Measurements from ENCODE around the gene PTPRD.

The PTPRD gene

GRCh38 chr9:8434621-8435020 is 2178.2 kb downstream of the PTPRD start:
- Histone ChIP-seq H3K4me3 (ENCODE audit: low read depth, low read length) (no peak overlapping the region), H3K9me3 (ENCODE audit: control insufficient read depth, insufficient read depth, low read depth, low read length) (no peaks in the 10 kb centered on the region), H3K27ac (ENCODE audit: extremely low read depth, low read depth, low read length) (no peak overlapping the region), H3K36me3 (ENCODE audit: control insufficient read depth in 2 of 2, insufficient read depth in 1 of 2, low read length in 2 of 2) (no peaks in the 10 kb centered on the region), H3K4me1 (ENCODE audit: control insufficient read depth, insufficient read depth, low read length) (no peaks in the 10 kb centered on the region)
- TF ChIP-seq ZNF600 (tag by site-specific recombination; IDR thresholded peaks at IDR 0.05) (no peak), ZSCAN23 (tag by site-specific recombination; IDR thresholded peaks at IDR 0.05) (no peak), ZNF394 (tag by site-specific recombination; IDR thresholded peaks at IDR 0.05; ENCODE audit: borderline replicate concordance) (no peak), ZNF202 (tag by site-specific recombination; IDR thresholded peaks at IDR 0.05; ENCODE audit: borderline replicate concordance) (no peak), KLF1 (tag by site-specific recombination; IDR thresholded peaks at IDR 0.05) (no peak), ZNF473 (tag by site-specific recombination; IDR thresholded peaks at IDR 0.05) (no peak), PRDM10 (tag by site-specific recombination; IDR thresholded peaks at IDR 0.05) (no peak), HOXD13 (CRISPR knock-in tag; IDR thresholded peaks at IDR 0.05; ENCODE audit: borderline replicate concordance) (no peak), ZNF280C (tag by site-specific recombination; IDR thresholded peaks at IDR 0.05) (no peak), ZNF324 (tag by site-specific recombination; IDR thresholded peaks at IDR 0.05) (no peak), ZNF777 (tag by site-specific recombination; IDR thresholded peaks at IDR 0.05; ENCODE audit: borderline replicate concordance) (no peak)
- CTCF ChIA-PET = no interaction called here
- POLR2A ChIA-PET = no interaction called here

- no peaks in the 10 kb centered on the region for H3K4me1 ChIP-seq (ENCODE audit: control insufficient read depth, insufficient read depth, low read length)
- no peak overlapping the region for H3K27ac ChIP-seq (ENCODE audit: extremely low read depth, low read depth, low read length)
- H3K4me3 ChIP-seq (ENCODE audit: low read depth, low read length) = no peak overlapping the region
- ChIA-PET CTCF (interaction anchor here (0.6 kb wide), 1 partner anchor 65 kb away, joined by 4 read pairs; no protein-coding TSS in a partner anchor), POLR2A (no interaction called here)
- H3K9me3 ChIP-seq (ENCODE audit: control insufficient read depth, insufficient read depth, low read depth, low read length) = no peaks in the 10 kb centered on the region
- H3K36me3 ChIP-seq (ENCODE audit: control insufficient read depth in 2 of 2, insufficient read depth in 1 of 2, low read length in 2 of 2) = no peaks in the 10 kb centered on the region
- TF ChIP-seq ZNF501 (tag by site-specific recombination; IDR thresholded peaks at IDR 0.05) = no peak
- TF ChIP-seq ZNF341 (tag by site-specific recombination; IDR thresholded peaks at IDR 0.05; ENCODE audit: low read depth) = no peak
- no peak for TF ChIP-seq ZNF645 (tag by site-specific recombination; IDR thresholded peaks at IDR 0.05)
- TF ChIP-seq FEZF1 (tag by site-specific recombination; IDR thresholded peaks at IDR 0.05) = no peak
- no peak for TF ChIP-seq ZNF416 (tag by site-specific recombination; IDR thresholded peaks at IDR 0.05)
- no peak for TF ChIP-seq ZNF37A (tag by site-specific recombination; IDR thresholded peaks at IDR 0.05)
- TF ChIP-seq TRIM28 (IDR thresholded peaks at IDR 0.05; ENCODE audit: borderline replicate concordance, low read length) = no peak
- no peak for TF ChIP-seq YY2 (tag by site-specific recombination; IDR thresholded peaks at IDR 0.05)
- TF ChIP-seq ZNF391 (tag by site-specific recombination; IDR thresholded peaks at IDR 0.05; ENCODE audit: borderline replicate concordance, low read depth) = no peak
- no peak for TF ChIP-seq ZNF549 (tag by site-specific recombination; IDR thresholded peaks at IDR 0.05)
These were observed 2180.6 kb downstream of the PTPRD start for GRCh38 chr9:8432224-8432623.
